A673 (cell line): ENCODE results near the gene TREML2. TPM values are rescaled to one million over a fixed set of nuclear protein-coding genes. Genes with fewer than 3 reads are reported as not detected.

Source experiments
- BruUV-seq: library from RNA; stranded (reverse); fragments of 400-500 nt; replicated peaks from 2 replicates; lab custom pipeline; 2021; lab: Mats Ljungman, UMichigan
- CTCF ChIA-PET: fragments of 300-600 bp; sonication (Branson Sonifier 250); formaldehyde crosslinking; loops from one replicate; lab custom pipeline; 2022; ENCODE audit warnings: antibody characterized with exemption; lab: Charles Lee
- POLR2A ChIA-PET: fragments of 300-600 bp; sonication (Branson Sonifier 250); formaldehyde crosslinking; loops from one replicate; lab custom pipeline; 2022; ENCODE audit warnings: antibody characterized with exemption; ENCODE audit not compliant: low non-redundant PET; lab: Charles Lee
- DNase-seq: peaks from one replicate; pipeline ENCODE4 v3.0.0-alpha.2; 2015; ENCODE audit warnings: low spot score
- H3K27ac ChIP-seq: fragments of 200-600 bp; sonication (generic); 2 replicates; pipeline ENCODE4 v1.5.1; 2016; ENCODE audit warnings: mixed run types, low read depth, mild to moderate bottlenecking, mixed read lengths, antibody characterized with exemption, low read length; ENCODE audit not compliant: poor library complexity, severe bottlenecking
- H3K27me3 ChIP-seq: fragments of 200-600 bp; sonication (generic); replicated peaks from 2 replicates; pipeline ENCODE4 v1.6.1; 2017; ENCODE audit warnings: mixed run types, low read depth, mild to moderate bottlenecking, mixed read lengths, antibody characterized with exemption, low read length; ENCODE audit not compliant: insufficient read depth, poor library complexity
- H3K36me3 ChIP-seq: fragments of 200-600 bp; sonication (generic); 2 replicates; pipeline ENCODE4 v1.6.1; 2016; ENCODE audit warnings: mixed run types, mild to moderate bottlenecking, mixed read lengths, antibody characterized with exemption, low read length; ENCODE audit not compliant: insufficient read depth, poor library complexity, severe bottlenecking
- H3K4me1 ChIP-seq: fragments of 200-600 bp; sonication (generic); 2 replicates; pipeline ENCODE4 v1.6.1; 2017; ENCODE audit warnings: mixed run types, mild to moderate bottlenecking, mixed read lengths, antibody characterized with exemption, low read length; ENCODE audit not compliant: insufficient read depth, poor library complexity, severe bottlenecking
- H3K4me3 ChIP-seq: fragments of 200-600 bp; sonication (generic); 2 replicates; pipeline ENCODE4 v1.5.1; 2016; ENCODE audit warnings: low read depth, mixed run types, mild to moderate bottlenecking, mixed read lengths, low read length; ENCODE audit not compliant: poor library complexity, severe bottlenecking
- H3K9me3 ChIP-seq: fragments of 200-600 bp; sonication (generic); 2 replicates; pipeline ENCODE4 v1.6.1; 2016; ENCODE audit warnings: mixed run types, low read depth, mild to moderate bottlenecking, mixed read lengths, antibody characterized with exemption, low read length; ENCODE audit not compliant: poor library complexity, severe bottlenecking
- CTCF ChIP-seq: fragments of 300-800, 200-600 bp; sonication (generic); conservative IDR thresholded peaks from 2 replicates; pipeline ENCODE4 v1.5.1; 2017; ENCODE audit warnings: low read depth, mild to moderate bottlenecking, antibody characterized with exemption, low read length, moderate library complexity, mixed read lengths
- EZH2 ChIP-seq: fragments of 200-600 bp; sonication (generic); IDR thresholded peaks from 2 replicates; pipeline ENCODE4 v1.6.1; 2017; ENCODE audit warnings: borderline replicate concordance, low read depth, mild to moderate bottlenecking, mixed read lengths, antibody characterized with exemption, low read length; ENCODE audit not compliant: poor library complexity, severe bottlenecking
- intact Hi-C: fragments of 100-400 bp; cut with micrococcal nuclease; formaldehyde crosslinking; loops from one replicate; pipeline ENCODE4 v1.10.0; 2022; ENCODE audit not compliant: unreplicated experiment
- total RNA-seq: library from RNA; stranded (reverse); gene quantifications from 2 replicates; pipeline ENCODE4 v1.2.3, GENCODE V29; 2021

Gene TREML2
- total RNA-seq, 1 experiment from 2014 or later: not detected

- no peak overlapping the region for H3K4me3 ChIP-seq
- intact Hi-C loops: loop anchor here (1.0 kb wide), 1 partner anchor 90 kb away; no protein-coding TSS in a partner anchor
- no peaks in the 10 kb centered on the region for H3K27me3 ChIP-seq
- CTCF ChIA-PET: no interaction called here
- H3K36me3 ChIP-seq: no peaks in the 10 kb centered on the region
- no peaks in the 10 kb centered on the region for H3K4me1 ChIP-seq
- DNase-seq: peak; percentile 56
- no peaks in the 10 kb centered on the region for H3K9me3 ChIP-seq
- no peak overlapping the region for H3K27ac ChIP-seq
- TF ChIP-seq EZH2 (no peak), CTCF (peak; percentile 56)
- POLR2A ChIA-PET: no interaction called here
- BruUV-seq: no TSS peak
Observed at GRCh38 chr6:41228616-41229015, 27.7 kb upstream of the TREML2 start.

- no peaks in the 10 kb centered on the region for H3K4me1 ChIP-seq
- H3K4me3 ChIP-seq: no peak within 1 kb of the TSS
- H3K27ac ChIP-seq: no peak within 1 kb of the TSS
- no TSS peak for BruUV-seq
- no peaks in the 10 kb centered on the region for H3K36me3 ChIP-seq
- H3K9me3 ChIP-seq: no peaks in the 10 kb centered on the region
- no peak for DNase-seq
- CTCF ChIA-PET: no interaction called here
- intact Hi-C loops: loop anchor here (1.0 kb wide), 1 partner anchor 90 kb away; no protein-coding TSS in a partner anchor
- H3K27me3 ChIP-seq: no peaks in the 10 kb centered on the region
- POLR2A ChIA-PET: no interaction called here
- TF ChIP-seq CTCF: no peak
- TF ChIP-seq EZH2: no peak
Observed at GRCh38 chr6:41228096-41228495, 27.1 kb upstream of the TREML2 start, which contains the start of gene TREML4. TREML4 (plus strand) TSS chr6:41228349; CDS start chr6:41228428, 79 bp downstream.

- Histone ChIP-seq H3K4me3 (no peak overlapping the region), H3K27me3 (no peaks in the 10 kb centered on the region), H3K9me3 (no peaks in the 10 kb centered on the region), H3K4me1 (no peaks in the 10 kb centered on the region), H3K36me3 (no peaks in the 10 kb centered on the region), H3K27ac (no peak overlapping the region)
- intact Hi-C loops: no loop called here
- no peak for DNase-seq
- TF ChIP-seq CTCF (no peak), EZH2 (no peak)
- CTCF ChIA-PET: no interaction called here
- POLR2A ChIA-PET: interaction anchor here (0.6 kb wide), 1 partner anchor 1259 kb away, joined by 11 read pairs; no protein-coding TSS in a partner anchor
- BruUV-seq: no TSS peak
Observed at GRCh38 chr6:41226752-41227151, 25.8 kb upstream of the TREML2 start.
